Motor neuron (in vitro differentiated cells): ENCODE results near the gene KMO. TPM values are rescaled to one million over a fixed set of nuclear protein-coding genes. Genes with fewer than 3 reads are reported as not detected.

Source experiments
- ATAC-seq, 8 experiments: fragments of 200-7000 bp; cut with Tn5 transposase; replicated peaks in 6 of 8; 2 replicates each; pipeline ENCODE4 v1.8.0; 2021; ENCODE audit warnings: mild to moderate bottlenecking in 8 of 8, moderate library complexity in 8 of 8
- H3K27ac ChIP-seq, 2 donors: fragments of 250-450 bp; sonication (Bioruptor Pico); 2 replicates each; pipeline ENCODE4 v1.9.0; 2021; ENCODE audit warnings: antibody characterized with exemption in 2 of 2, mild to moderate bottlenecking in 2 of 2, moderate library complexity in 1 of 2
- H3K4me1 ChIP-seq, 2 donors: fragments of 250-450 bp; sonication (Bioruptor Pico); replicated peaks in 1 of 2; 2 replicates each; pipeline ENCODE4 v1.6.1; 2021; ENCODE audit warnings: antibody characterized with exemption in 2 of 2, mild to moderate bottlenecking in 2 of 2, moderate library complexity in 1 of 2
- H3K4me3 ChIP-seq, 5 donors: fragments of 250-450 bp; sonication (Bioruptor Pico); 2 replicates each; pipeline ENCODE4 v1.9.0; 2021; ENCODE audit warnings: antibody characterized with exemption in 5 of 5, mild to moderate bottlenecking in 5 of 5, moderate library complexity in 4 of 5
- WGBS, 10 experiments: fragments of 450-650 bp; shearing (Covaris generic); methylation state at CpG; one replicate each; pipeline ENCODE4 v1.0.0; 2022; 5-methylcytosine and 5-hydroxymethylcytosine counted together
- in situ Hi-C, 9 experiments: fragments of 400-800 bp; cut with MboI; loops; one replicate each; pipeline ENCODE4 v1.15.0; 2021; ENCODE audit warnings: low sequenced_read_pairs in 9 of 9, low pct_unique_long_range_greater_than_20kb in 2 of 9; ENCODE audit not compliant: unreplicated experiment in 9 of 9
- total RNA-seq, 8 experiments: library from RNA; unstranded; fragments of 300-600 nt; gene quantifications; 2 replicates each; pipeline versions ENCODE4 v1.2.3 to v1.2.4, GENCODE V29; 2022

The KMO gene
- total RNA-seq, 8 experiments from 2014 or later: 0.05 to 0.57 (median 0.15) TPM

DNA sequence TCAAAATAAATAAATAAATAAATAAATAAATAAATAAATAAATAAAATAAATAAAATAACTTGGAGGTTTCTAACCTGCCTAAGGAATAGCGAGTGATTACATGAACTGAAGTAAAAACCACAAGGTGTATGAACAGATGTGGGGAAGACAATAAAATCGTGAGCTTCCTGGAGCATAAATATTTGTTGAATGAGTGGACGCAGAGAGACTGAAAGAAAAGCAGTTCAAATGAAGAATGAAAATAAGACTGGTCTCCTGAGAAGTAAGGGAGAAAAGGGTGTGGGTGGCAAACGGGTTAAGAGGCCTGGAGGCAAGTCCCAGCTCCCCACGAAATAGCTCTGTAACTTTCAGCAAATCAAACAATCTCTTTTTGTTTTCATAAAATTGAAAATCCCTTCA lies 74.4 kb downstream of the KMO start:
- WGBS, 10 experiments: 47 to 100% (median 87%) methylated on average over 1 to 5 of the region's 5 CpGs
- in situ Hi-C loops: no loop called here
- Histone ChIP-seq H3K27ac (no peak overlapping the region), H3K4me1 (no peaks in the 10 kb centered on the region), H3K4me3 (no peak overlapping the region)
- ATAC-seq: no peak

DNA sequence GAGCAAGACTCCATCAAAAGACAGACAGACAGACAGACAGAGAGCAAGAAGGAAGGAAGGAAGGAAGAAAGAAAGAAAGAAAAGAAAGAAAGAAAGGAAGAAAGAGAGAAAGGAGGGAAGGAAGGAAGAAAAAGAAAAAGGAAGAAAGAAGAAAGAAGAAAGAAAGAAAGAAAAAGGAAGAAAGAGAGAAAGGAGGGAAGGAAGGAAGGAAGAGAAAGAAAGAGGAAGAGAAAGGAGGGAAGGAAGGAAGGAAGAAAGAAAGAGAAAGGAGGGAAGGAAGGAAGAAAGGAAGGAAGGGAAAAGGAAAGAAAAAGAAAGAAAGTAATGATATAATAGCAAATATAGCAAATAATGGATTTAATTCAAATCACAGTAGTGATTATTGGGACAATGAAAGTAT lies 75.3 kb downstream of the KMO start:
- in situ Hi-C loops: no loop called here
- Histone ChIP-seq H3K27ac (no peak overlapping the region), H3K4me3 (no peak overlapping the region), H3K4me1 (no peaks in the 10 kb centered on the region)
- ATAC-seq: no peak

DNA sequence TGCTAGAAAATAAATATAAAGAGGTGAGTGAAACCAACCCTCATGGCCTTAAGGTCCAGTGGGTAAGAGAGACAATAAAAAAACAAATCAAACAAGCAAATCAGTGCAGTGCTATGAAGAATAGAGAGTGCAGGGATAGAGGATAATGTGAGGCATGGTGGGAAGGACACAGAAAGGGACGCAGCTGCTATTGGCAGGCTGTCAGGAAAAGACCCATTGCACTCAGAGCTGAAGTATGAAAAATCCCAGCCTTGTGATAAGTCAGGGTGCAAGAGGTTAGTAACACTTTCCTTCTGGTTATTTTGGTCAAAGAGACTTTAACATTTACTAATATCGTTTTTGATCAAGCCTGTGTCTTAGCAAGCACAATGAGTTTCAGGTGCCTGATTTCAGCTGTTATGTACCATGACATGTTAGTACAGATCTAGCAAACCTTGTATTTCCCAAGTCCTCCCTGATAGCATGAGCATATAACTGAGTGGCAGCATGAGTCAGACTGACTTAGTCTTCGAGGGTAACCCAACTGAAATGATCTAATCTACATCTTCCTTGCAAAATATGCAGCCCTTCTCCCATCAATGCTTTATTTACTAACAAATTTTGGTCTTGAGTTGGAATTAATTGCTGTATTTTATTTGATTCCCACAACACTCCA lies 76.3 kb downstream of the KMO start:
- in situ Hi-C loops: no loop called here
- Histone ChIP-seq H3K27ac (no peak overlapping the region), H3K4me3 (no peak overlapping the region), H3K4me1 (no peaks in the 10 kb centered on the region)
- 0 to 87% (median 32%) methylated on average over 1 to 3 of the region's 3 CpGs; no CpG with 5 or more reads in 1 of the 10 experiments for WGBS, 10 experiments
- ATAC-seq: peak in 7 of 8 experiments; percentile 15 to 85 (median 60)

DNA sequence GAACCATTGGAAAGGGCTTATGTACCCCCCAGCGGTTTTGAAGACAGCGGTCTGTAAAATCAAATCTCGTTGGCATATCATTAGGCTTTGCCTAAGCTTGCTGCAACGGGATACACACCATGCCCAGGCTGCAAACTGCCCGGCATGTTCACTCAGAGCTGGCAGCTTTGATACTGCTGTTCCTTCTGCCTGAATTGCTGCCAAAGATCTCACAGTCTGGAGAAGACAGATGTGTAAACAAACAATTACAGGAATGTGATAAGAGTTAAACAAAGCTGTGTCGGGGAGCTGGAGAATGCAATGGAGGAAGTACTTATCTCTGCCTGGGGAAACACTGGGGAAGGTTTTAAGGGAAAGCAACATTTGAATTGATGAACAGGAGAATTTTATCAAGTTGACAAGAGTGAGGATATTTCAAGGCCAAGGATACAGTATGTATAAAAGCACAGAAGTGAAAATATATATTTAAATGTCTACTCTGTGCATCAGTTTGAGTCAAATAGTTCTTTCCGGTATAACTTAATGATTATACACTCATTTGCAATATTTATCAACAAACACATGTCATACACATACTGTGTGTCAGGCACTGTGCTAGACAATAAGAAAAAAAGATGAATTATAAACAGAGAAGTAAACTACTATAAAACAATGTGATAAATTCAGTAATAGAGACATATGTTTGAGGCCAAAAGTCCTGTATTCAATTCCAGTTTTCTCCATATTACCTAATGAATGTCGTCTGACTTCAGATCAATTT lies 78.1 kb downstream of the KMO start:
- Histone ChIP-seq H3K4me3 (no peak overlapping the region), H3K27ac (no peak overlapping the region), H3K4me1 (no peaks in the 10 kb centered on the region)
- ATAC-seq: peak in 2 of 8 experiments; percentile 14 to 35
- in situ Hi-C loops: loop anchor here in 2 of 9 experiments (10.0 kb wide), 2 partner anchors 215 to 225 kb away; no protein-coding TSS in a partner anchor
- 40 to 94% (median 81%) methylated on average over 1 to 8 of the region's 8 CpGs; no CpG with 5 or more reads in 1 of the 10 experiments for WGBS, 10 experiments

DNA sequence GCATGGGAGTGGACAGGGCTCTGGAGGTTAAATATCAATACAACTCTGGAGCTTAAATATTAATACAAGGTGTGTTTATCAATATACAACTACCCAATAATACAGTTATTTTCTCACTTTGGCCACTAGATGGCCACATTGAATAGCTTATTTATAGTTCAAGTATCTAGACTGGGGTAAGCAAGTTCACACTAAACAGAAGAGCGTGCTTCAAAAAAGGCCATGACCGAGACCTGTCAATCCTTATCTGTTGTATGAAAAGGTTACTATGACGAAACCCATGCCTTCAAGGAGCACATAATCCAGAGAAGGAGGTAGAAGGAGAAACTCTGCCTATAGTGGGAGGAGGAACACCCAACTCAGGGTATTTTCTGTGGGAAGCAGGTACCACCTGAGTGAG lies 78.9 kb downstream of the KMO start:
- WGBS, 10 experiments: 0 to 90% (median 68%) methylated on average over 1 to 3 of the region's 3 CpGs; no CpG with 5 or more reads in 1 of the 10 experiments
- H3K4me1 ChIP-seq: no peaks in the 10 kb centered on the region
- in situ Hi-C loops: loop anchor here in 2 of 9 experiments (10.0 kb wide), 2 partner anchors 214 to 224 kb away; no protein-coding TSS in a partner anchor
- peak in 3 of 8 experiments; percentile 78 to 91 (median 83) for ATAC-seq
- no peak overlapping the region for H3K27ac ChIP-seq
- no peak overlapping the region for H3K4me3 ChIP-seq

DNA sequence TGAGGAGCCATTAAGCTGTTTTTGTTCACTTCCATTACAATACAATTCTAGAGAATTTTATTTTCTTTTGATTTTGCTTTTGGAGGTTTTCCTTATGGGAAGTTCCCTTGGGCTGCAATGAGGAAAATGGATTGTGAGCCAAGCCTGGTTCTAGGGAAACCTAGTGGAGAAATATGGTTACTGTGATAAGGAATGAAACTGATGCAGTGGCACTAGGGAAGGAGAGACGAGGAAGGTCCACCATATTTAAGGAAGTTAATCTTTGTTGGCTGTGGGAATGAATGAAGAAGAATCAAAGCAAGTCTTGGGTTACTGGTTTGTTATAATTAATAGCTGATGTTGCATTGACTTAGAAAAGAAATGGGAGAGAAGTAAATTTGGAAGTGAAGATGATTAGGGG lies 79.6 kb downstream of the KMO start:
- H3K4me1 ChIP-seq: no peaks in the 10 kb centered on the region
- ATAC-seq: no peak
- H3K27ac ChIP-seq: no peak overlapping the region
- no peak overlapping the region for H3K4me3 ChIP-seq
- in situ Hi-C loops: loop anchor here in 2 of 9 experiments (10.0 kb wide), 2 partner anchors 213 to 223 kb away; no protein-coding TSS in a partner anchor
- WGBS, 10 experiments: 83 to 100% (median 96%) methylated on average over 1 of the region's 1 CpG; no CpG with 5 or more reads in 2 of the 10 experiments

DNA sequence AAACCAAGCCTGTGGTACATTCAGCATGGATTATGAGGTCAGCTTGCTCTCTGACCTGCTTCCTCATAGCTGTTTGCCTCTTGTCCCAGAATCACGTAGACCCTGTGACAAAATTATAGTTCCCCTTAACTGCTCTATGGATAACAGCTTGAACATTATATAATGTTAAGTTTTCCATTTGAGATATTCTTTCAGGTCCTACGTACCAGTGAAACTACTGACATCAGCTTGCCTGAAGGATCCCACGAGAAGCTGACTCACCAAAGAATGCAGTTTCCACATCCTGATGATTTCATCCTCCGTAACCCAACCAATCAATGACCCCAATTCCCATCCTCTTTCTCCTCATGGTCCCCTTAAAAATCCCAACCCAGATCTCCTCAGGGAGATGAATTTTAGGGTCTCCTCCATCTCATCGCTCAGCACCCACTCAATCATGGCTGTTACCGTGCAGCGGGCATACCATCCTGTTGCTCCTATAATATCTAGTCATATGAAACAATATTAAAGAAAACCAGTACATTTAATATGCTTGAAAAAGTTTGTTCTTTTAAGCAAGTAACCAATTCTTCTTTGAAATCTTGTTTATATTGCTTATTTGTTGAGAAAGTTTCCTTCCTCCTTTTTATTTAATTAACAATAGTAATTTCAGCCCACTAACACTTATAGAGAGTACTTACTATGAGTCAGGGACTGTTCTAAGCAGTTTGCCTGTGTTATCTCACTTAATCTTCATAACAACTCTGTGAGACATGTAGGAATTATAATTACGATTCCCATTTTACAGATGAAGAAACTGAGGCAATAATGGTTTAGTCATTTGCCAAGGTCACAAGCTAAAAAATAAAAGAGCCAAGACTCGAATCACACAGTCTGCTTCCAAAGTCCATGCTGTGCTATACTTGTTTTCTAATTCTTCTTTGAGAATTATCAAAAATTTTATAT lies 80.6 kb downstream of the KMO start:
- Histone ChIP-seq H3K27ac (no peak overlapping the region), H3K4me3 (no peak overlapping the region), H3K4me1 (no peaks in the 10 kb centered on the region)
- ATAC-seq: peak in 6 of 8 experiments; percentile 21 to 66 (median 57)
- 42 to 100% (median 82%) methylated on average over 4 to 9 of the region's 9 CpGs for WGBS, 10 experiments
- in situ Hi-C loops: loop anchor here in 2 of 9 experiments (10.0 kb wide), 2 partner anchors 212 to 222 kb away; no protein-coding TSS in a partner anchor

DNA sequence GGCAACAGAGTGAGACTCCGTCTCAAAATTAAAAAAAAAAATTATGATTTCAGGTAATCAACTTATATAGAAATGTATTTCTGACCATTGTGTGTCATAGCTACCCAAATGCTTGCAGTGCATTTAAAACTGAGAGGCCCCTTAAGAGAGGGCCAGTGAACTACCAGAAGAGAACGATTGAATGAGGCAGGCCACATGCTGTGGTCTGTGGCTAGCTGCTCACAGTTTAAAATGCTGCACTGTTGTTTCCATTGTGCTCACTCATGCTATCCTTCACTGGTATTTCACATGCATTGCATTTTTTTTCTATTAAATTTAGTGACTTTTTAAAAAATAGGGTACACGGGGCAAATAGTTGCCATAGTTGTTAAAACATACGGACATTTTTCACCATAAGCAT lies 82.0 kb downstream of the KMO start:
- no peak overlapping the region for H3K27ac ChIP-seq
- H3K4me3 ChIP-seq: no peak overlapping the region
- WGBS, 10 experiments: 71 to 100% (median 88%) methylated on average over 1 to 4 of the region's 4 CpGs; no CpG with 5 or more reads in 1 of the 10 experiments
- in situ Hi-C loops: loop anchor here in 2 of 9 experiments (10.0 kb wide), 2 partner anchors 211 to 221 kb away; no protein-coding TSS in a partner anchor
- H3K4me1 ChIP-seq: no peaks in the 10 kb centered on the region
- ATAC-seq: no peak

DNA sequence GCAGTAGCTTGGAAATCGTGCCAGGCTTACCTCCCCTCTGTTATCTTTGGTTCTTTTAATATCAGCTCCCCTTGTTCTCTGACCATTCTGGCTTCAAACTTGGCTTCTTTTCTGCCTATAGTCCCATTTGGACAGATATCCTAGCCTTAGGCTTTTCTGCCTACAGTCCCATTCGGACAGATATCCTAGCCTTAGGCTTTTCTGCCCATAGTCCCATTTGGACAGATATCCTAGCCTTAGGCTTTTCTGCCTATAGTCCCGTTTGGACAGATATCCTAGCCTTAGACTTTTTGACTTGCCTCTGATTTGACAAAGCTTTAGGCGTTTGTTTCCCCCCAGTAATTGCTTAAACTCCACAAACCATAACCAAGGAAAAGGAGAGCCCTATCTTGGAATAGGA lies 82.4 kb downstream of the KMO start:
- Histone ChIP-seq H3K4me3 (no peak overlapping the region), H3K4me1 (no peaks in the 10 kb centered on the region), H3K27ac (no peak overlapping the region)
- no peak for ATAC-seq
- in situ Hi-C loops: loop anchor here in 2 of 9 experiments (10.0 kb wide), 2 partner anchors 210 to 220 kb away; no protein-coding TSS in a partner anchor
- 43 to 88% (median 73%) methylated on average over 1 to 4 of the region's 4 CpGs for WGBS, 10 experiments

DNA sequence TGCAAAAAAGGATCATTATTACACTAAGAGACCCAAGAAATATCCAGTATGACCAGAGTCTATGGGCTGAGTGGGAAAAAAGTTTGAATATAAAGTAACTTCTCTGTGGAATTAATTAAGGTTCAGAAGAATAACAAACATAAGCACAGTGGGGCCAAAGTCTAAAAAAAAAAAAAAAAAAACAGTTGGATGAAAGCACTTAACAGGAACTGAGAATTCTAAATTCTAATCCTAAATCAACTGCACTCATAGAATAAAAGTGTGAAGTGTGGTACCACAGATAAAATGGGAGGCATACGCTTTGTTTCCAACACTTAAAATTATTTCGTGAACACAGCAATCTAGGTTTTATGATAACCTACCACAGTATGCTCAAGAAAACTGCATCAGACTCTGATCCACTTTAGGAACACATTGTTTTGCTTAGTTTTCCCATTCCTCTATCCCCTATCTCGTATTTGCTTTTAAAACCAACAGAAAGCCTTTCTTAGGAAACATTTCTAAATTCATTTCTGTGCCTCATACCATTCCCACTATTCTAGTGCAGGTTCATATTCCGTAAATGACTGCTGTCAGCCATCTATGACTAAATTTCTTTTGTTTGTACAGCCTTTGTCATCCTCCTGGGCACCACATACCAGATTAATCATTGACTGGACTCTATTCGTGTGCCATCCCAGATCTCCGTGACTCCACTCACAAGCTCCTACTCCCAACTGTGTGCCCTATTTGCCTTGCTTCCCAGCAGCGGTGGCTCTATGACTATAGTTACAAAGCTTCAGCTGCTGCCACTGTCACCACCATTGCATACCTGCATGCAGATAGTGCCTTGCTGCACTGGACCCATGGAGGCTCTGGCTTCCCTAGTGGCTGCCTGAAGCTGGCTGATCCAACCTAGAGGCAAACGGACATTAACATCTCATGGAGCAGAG lies 83.1 kb downstream of the KMO start:
- ATAC-seq: peak in 2 of 8 experiments; percentile 14 to 28
- H3K4me3 ChIP-seq: no peak overlapping the region
- no peak overlapping the region for H3K27ac ChIP-seq
- WGBS, 10 experiments: 72 to 89% (median 82%) methylated on average over 2 to 8 of the region's 8 CpGs
- in situ Hi-C loops: loop anchor here in 2 of 9 experiments (10.0 kb wide), 2 partner anchors 209 to 219 kb away; no protein-coding TSS in a partner anchor
- H3K4me1 ChIP-seq: no peaks in the 10 kb centered on the region

DNA sequence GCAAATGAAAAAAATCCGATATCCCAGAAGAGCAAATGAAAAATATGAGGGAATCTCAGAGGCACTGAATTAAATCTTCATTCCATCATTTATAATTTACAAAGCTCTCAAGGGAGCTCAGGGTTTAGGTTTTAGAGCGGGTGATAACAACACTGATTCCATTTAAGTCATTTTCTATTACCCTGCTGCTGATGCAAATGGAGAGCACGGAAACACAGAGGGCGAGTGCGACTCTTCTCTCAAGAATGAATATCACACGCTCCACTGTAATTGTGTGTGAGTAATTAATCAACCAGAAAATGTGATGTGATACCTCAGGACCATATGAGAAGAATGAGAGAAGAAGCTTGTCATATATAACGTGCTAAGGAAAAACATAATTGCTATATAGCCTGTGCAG lies 85.2 kb downstream of the KMO start:
- no peak overlapping the region for H3K27ac ChIP-seq
- WGBS, 10 experiments: 62 to 100% (median 78%) methylated on average over 3 to 7 of the region's 7 CpGs
- no peaks in the 10 kb centered on the region for H3K4me1 ChIP-seq
- H3K4me3 ChIP-seq: no peak overlapping the region
- in situ Hi-C loops: loop anchor here in 2 of 9 experiments (10.0 kb wide), 2 partner anchors 207 to 217 kb away; no protein-coding TSS in a partner anchor
- peak in 5 of 8 experiments; percentile 52 to 93 (median 91) for ATAC-seq
